ENCODE data around the gene DMRT3.

The DMRT3 gene, protein sequence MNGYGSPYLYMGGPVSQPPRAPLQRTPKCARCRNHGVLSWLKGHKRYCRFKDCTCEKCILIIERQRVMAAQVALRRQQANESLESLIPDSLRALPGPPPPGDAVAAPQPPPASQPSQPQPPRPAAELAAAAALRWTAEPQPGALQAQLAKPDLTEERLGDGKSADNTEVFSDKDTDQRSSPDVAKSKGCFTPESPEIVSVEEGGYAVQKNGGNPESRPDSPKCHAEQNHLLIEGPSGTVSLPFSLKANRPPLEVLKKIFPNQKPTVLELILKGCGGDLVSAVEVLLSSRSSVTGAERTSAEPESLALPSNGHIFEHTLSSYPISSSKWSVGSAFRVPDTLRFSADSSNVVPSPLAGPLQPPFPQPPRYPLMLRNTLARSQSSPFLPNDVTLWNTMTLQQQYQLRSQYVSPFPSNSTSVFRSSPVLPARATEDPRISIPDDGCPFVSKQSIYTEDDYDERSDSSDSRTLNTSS

DNA sequence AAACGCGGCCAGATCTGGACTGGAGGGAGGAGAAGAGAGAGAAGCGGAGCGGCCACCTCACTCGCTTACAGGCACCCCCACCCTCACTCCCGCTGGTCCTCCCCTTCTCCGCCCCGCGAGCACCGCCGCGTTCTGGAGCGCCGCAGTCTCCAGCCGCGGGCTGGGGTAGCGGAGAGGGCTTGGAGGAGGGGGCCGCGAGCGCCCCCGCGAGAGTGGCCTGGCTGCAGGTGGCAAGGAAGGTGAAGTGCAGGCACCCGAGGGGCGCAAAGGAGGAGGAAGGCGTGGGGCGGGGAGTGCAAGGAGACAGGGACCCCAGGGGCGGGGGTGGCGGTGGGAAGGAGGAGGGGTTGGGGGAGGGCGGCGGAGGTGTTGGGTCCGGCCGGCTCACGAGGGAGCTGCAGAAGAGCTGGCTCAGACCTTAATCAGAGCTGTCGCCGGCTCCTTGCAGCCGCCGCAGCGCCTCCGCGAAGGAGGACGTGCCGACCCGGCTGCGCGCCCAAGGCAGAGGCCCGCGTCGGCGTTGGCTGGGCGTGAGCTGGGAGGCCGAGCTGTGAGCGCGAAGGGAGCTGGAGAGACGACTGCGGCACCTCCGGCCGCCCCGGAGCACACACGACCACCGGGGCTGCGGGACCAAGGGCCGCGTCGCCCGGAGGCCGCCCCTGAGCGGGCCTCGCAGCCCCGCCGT lies at the start of gene DMRT3:
Gene DMRT3, plus strand, starts transcription at position 398 of the 685 bp plus-strand sequence. CDS start 347 bp downstream, outside the sequence.
- TF ChIP-seq, protein P1, sequence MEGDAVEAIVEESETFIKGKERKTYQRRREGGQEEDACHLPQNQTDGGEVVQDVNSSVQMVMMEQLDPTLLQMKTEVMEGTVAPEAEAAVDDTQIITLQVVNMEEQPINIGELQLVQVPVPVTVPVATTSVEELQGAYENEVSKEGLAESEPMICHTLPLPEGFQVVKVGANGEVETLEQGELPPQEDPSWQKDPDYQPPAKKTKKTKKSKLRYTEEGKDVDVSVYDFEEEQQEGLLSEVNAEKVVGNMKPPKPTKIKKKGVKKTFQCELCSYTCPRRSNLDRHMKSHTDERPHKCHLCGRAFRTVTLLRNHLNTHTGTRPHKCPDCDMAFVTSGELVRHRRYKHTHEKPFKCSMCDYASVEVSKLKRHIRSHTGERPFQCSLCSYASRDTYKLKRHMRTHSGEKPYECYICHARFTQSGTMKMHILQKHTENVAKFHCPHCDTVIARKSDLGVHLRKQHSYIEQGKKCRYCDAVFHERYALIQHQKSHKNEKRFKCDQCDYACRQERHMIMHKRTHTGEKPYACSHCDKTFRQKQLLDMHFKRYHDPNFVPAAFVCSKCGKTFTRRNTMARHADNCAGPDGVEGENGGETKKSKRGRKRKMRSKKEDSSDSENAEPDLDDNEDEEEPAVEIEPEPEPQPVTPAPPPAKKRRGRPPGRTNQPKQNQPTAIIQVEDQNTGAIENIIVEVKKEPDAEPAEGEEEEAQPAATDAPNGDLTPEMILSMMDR (conservative IDR thresholded peaks at IDR 0.05) = no peak; the same call in 1 of the 2 replicates
- no peak for TF ChIP-seq ZFX (IDR thresholded peaks at IDR 0.05)
- no peak within 1 kb of the TSS for H3K27ac ChIP-seq

DNA sequence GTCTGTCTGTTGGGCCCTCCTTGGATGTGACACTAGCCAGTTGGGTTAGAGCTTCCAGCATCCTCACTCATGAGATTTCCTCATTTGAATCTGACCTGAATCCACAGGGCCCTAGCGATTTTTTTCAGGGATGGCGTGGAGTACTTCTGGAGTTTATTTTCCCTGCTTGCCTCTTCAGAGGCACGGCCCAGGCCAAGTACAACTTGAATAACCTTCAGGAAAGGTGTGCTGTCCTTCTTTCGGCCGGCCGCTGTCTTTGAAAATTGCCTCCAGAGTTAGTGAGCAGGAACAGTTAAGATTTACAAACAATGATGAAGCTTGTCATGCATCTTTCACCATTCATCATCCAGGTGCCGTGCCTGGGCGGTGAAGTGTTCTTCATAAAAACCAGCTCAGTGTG lies 49.5 kb upstream of the DMRT3 start:
- no peak overlapping the region for H3K27ac ChIP-seq
- no peak for TF ChIP-seq ZFX (IDR thresholded peaks at IDR 0.05)
- TF ChIP-seq, protein P1 (conservative IDR thresholded peaks at IDR 0.05) = no peak

DNA sequence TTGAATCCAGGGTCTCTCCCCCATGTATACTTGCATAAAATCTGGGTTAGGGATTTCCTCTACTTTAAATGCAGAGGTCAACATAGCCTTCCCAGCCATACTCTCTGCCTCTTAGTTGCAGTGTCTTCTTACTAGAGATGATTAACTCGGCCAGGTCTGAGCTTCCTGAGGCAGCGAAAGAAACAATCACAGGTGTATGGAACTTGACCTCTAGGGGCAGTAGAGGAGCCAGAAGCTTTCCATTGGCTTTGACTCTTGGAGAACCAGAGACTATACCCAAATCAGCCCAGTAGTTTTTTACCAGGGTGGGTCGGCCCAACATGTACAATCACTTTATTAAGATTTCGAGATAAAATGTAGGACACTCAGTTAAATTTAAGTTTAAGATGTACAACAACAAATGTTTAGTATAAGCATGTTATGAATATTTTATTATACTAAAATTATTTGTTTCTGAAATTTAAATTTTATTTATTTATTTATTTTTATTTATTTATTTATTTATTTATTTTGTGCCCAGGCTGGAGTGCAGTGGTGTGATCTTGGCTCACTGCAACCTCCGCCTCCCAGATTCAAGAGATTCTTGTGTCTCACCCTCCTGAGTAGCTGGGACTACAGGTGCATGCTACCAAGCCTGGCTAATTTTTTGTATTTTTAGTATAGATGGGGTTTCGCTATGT lies 48.0 kb upstream of the DMRT3 start:
- no peak overlapping the region for H3K27ac ChIP-seq
- TF ChIP-seq, protein P1 (conservative IDR thresholded peaks at IDR 0.05) = peak; percentile 83
- TF ChIP-seq ZFX (IDR thresholded peaks at IDR 0.05) = no peak

DNA sequence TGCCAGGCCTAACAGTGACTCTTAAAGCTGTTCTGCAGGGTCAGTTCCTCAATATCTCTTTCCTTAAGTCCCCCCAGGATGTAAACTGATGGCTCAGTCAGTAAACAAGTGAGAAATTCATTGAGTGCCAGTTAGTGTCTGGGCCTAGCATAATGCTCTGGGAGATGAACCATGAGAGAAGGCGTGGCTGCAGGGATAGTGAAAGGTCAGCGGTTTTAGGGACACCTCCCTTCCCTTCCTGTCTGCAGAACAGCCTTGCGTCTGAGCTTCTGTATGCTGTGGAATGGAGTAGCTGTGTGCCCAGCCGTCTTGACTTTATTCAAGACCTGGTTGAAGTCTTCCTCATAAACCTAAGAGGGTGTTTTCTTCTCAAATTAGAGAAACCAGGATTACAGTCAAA lies 46.7 kb upstream of the DMRT3 start:
- TF ChIP-seq, protein P1 (conservative IDR thresholded peaks at IDR 0.05) = no peak
- no peak for TF ChIP-seq ZFX (IDR thresholded peaks at IDR 0.05)
- no peak overlapping the region for H3K27ac ChIP-seq

DNA sequence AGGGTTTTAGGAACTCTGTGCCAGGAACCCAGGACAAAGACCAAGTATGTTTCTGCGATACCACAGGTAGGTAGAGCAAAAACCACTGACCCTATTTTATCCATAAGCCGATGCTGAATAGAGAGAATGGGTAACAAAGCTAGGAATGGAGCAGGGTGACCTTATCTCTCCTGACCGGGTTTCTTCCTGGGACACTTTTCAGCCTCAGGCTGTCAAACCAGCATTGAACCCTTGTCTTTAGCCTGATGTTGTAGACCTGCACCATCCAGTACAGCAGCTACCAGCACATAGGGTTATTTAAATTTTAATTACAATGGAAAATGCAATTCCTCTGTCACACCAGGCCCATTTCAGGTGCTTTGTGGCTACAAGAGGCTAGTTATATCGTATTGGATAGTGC lies 43.1 kb upstream of the DMRT3 start:
- TF ChIP-seq, protein P1 (conservative IDR thresholded peaks at IDR 0.05) = no peak
- no peak for TF ChIP-seq ZFX (IDR thresholded peaks at IDR 0.05)
- H3K27ac ChIP-seq = no peak overlapping the region

DNA sequence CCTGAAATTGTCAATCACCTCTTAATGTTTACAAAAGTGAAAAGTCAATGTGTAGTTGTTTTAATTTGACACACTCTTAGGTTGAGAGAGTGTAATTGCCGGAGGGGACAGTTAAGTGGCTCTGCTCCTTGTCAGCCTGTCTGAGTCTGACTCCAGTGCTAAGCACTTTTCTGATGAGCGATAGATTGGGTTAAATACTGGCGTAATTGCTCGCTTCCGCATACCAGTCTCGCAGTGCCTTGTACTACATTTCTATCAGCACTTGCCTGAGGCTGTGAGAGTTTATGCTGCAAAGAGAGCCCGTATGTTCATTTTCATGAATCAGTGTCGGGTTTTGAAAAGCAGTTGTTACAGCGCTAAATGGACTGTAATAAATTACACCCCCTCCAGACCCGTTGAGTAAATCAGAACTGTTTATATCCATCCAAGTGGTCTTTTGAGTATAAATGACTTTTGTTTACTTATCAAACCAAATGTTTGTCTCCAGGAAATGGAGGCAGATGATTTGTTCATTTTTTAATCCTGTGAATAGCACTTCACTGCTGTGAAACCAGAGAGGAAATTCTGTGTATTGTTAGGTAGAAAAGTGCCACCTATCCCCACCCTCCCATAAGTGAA lies 41.0 kb upstream of the DMRT3 start:
- H3K27ac ChIP-seq = no peak overlapping the region
- TF ChIP-seq ZFX (IDR thresholded peaks at IDR 0.05) = no peak
- TF ChIP-seq, protein P1 (conservative IDR thresholded peaks at IDR 0.05) = no peak

All from C4-2B (cell line).